Measurements from ENCODE around the gene IFT122. TPM values are rescaled to one million over a fixed set of nuclear protein-coding genes. Genes with fewer than 3 reads are reported as not detected.

IFT122 gene
- polyA plus RNA-seq, 2 of the 4 experiments (the other 2 are of a cell fraction): 15.0 to 17.1 TPM

GRCh38 chr3:129446926-129447325 lies 6.9 kb downstream of the IFT122 start:
- ChIA-PET POLR2A (no interaction called here), CTCF (no interaction called here)
- ATAC-seq (no peak), FAIRE-seq (no peak), DNase-seq (ENCODE audit: low read depth in 1 of 2, low spot score in 1 of 2) (no peak)
- 73% methylated on average over 1 of the region's 1 CpG for WGBS (ENCODE audit: missing lambda C conversion rate)
- no peak overlapping the region for H3K4me2 ChIP-seq
- TF ChIP-seq FOSL2 (IDR thresholded peaks at IDR 0.05) (no peak), FOSL2 (CRISPR knock-in tag; IDR thresholded peaks at IDR 0.05) (no peak), HOXA7 (CRISPR knock-in tag; IDR thresholded peaks at IDR 0.05) (no peak), JUNB (IDR thresholded peaks at IDR 0.05) (no peak), ZFP36 (IDR thresholded peaks at IDR 0.05; ENCODE audit: borderline replicate concordance, partially characterized antibody) (no peak)
- H3K4me1 ChIP-seq: peaks cover 8% of the 10 kb centered on the region; the same call in 2 of the 3 replicates
- no peak overlapping the region for H3K4me3 ChIP-seq
- H3K27ac ChIP-seq: no peak overlapping the region
- H3K9me3 ChIP-seq: no peaks in the 10 kb centered on the region

DNA sequence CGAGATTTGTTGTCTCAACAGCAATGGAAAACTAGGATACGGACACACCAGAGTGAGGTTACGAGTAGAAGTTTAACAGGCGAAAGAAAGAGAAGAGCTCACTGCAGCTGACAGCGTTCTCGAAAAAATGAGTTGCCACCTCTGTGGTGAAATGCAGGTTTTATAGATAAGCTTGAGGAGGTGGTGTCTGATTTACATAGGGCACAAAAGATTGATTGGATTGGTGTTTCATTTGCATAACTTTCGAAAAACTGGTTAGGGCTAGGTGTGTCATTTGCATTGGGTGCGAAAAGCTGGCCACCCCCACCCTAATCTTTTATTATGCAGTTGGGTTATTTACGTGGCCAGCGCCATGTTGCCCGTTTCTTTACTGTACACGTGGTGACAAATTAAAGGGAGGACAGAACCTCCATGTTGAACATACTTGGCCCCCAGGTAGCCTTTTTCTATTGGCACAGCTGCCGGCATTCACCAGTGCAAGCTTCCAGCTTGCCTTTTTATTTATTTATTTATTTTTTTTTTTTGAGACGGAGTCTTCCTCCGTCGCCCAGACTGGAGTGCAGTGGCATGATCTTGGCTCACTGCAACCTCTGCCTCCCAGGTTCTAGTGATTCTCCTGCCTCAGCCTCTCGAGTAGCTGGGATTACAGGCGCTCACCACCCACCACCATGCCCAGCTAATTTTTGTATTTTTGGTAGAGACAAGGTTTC lies 8.3 kb downstream of the IFT122 start:
- DNase-seq (ENCODE audit: low read depth in 1 of 2, low spot score in 1 of 2) (no peak), ATAC-seq (no peak), FAIRE-seq (no peak)
- ChIA-PET POLR2A (no interaction called here), CTCF (no interaction called here)
- Histone ChIP-seq H3K4me3 (no peak overlapping the region), H3K4me2 (no peak overlapping the region), H3K4me1 (peaks cover 5% of the 10 kb centered on the region; the same call in 2 of the 3 replicates), H3K9me3 (no peaks in the 10 kb centered on the region), H3K27ac (no peak overlapping the region)
- 93% methylated on average over 18 of the region's 18 CpGs for WGBS (ENCODE audit: missing lambda C conversion rate)
- no peak for TF ChIP-seq RAD21 (conservative IDR thresholded peaks at IDR 0.05 in 1 of 2, IDR thresholded peaks at IDR 0.05 in 1 of 2)

- ATAC-seq (no peak), DNase-seq (ENCODE audit: low read depth in 1 of 2, low spot score in 1 of 2) (no peak), FAIRE-seq (no peak)
- Histone ChIP-seq H3K9me3 (no peaks in the 10 kb centered on the region), H3K4me2 (no peak overlapping the region), H3K4me1 (no peaks in the 10 kb centered on the region), H3K4me3 (no peak overlapping the region), H3K27ac (no peak overlapping the region)
- POLR2A ChIA-PET: no interaction called here
- CTCF ChIA-PET: no interaction called here
- WGBS (ENCODE audit: missing lambda C conversion rate): 90% methylated on average over 5 of the region's 5 CpGs
- no peak for TF ChIP-seq GATA3 (IDR thresholded peaks at IDR 0.05; ENCODE audit: borderline replicate concordance)
- no peak for TF ChIP-seq NFE2L2 (conservative IDR thresholded peaks at IDR 0.05; ENCODE audit: low read length)
- TF ChIP-seq ZSCAN20 (CRISPR knock-in tag; IDR thresholded peaks at IDR 0.05): no peak
- no peak for TF ChIP-seq HOXB13 (CRISPR knock-in tag; IDR thresholded peaks at IDR 0.05; ENCODE audit: low read depth)
- TF ChIP-seq EP300 (IDR thresholded peaks at IDR 0.05): no peak
- no peak for TF ChIP-seq EHF (CRISPR knock-in tag; IDR thresholded peaks at IDR 0.05)
- TF ChIP-seq PBX3 (IDR thresholded peaks at IDR 0.05): no peak
- no peak for TF ChIP-seq ZC3H11A (IDR thresholded peaks at IDR 0.05)
- TF ChIP-seq ESRRA (IDR thresholded peaks at IDR 0.05; ENCODE audit: borderline replicate concordance, low read length): no peak
- no peak for TF ChIP-seq FOSL2 (IDR thresholded peaks at IDR 0.05)
- no peak for TF ChIP-seq FOSL2 (CRISPR knock-in tag; IDR thresholded peaks at IDR 0.05)
- no peak for TF ChIP-seq RARB (CRISPR knock-in tag; IDR thresholded peaks at IDR 0.05)
- TF ChIP-seq HOXB5 (CRISPR knock-in tag; IDR thresholded peaks at IDR 0.05): no peak
- TF ChIP-seq CEBPB (IDR thresholded peaks at IDR 0.05): no peak
- no peak for TF ChIP-seq PHF8 (IDR thresholded peaks at IDR 0.05; ENCODE audit: borderline replicate concordance, low read depth)
- TF ChIP-seq CHD2 (IDR thresholded peaks at IDR 0.05; ENCODE audit: low read length, partially characterized antibody): no peak
- TF ChIP-seq RCOR1 (IDR thresholded peaks at IDR 0.05; ENCODE audit: low read depth, low read length): no peak
Measured at GRCh38 chr3:129449279-129450115, 9.5 kb downstream of the IFT122 start.
